Measurements from ENCODE around the gene PDZRN3. TPM values are rescaled to one million over a fixed set of nuclear protein-coding genes. Genes with fewer than 3 reads are reported as not detected.
A peak's percentile ranks its signal among the peaks of the same experiment; 100 is the strongest.

PDZRN3 gene
- polyA plus RNA-seq, 3 donors = 38.0 to 46.5 (median 41.4) TPM

GRCh38 chr3:73419179-73419803, 205.4 kb downstream of the PDZRN3 start:
- DNase-seq (ENCODE audit: extremely low read depth in 1 of 11, low read depth in 9 of 11, low spot score in 4 of 11) = no peak

- no peak for DNase-seq (ENCODE audit: extremely low read depth in 1 of 11, low read depth in 9 of 11, low spot score in 4 of 11)
Measured at GRCh38 chr3:73418681-73419080, 206.1 kb downstream of the PDZRN3 start.

DNA sequence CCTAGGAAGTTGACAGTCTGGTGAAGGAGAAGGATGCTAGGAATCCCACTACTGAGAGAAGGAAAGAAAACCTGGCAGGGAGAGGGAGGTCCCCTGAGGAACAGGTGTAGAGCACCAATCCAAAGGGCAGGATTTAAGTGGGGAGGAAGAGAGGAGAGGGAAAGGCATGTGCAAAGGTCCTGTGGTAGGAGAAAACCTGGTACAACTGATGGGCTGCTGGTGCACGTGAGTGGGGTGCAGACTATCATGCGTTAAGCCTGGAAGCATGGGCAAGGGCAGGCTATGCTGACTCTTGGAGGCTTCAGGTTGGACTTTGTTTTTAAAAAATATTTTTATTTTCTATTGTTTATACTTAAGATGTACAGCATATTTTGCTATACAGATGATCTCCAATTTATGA, 209.6 kb downstream of the PDZRN3 start:
- no peak for DNase-seq (ENCODE audit: extremely low read depth in 1 of 11, low read depth in 9 of 11, low spot score in 4 of 11)

- no peak for DNase-seq (ENCODE audit: extremely low read depth in 1 of 11, low read depth in 9 of 11, low spot score in 4 of 11)
Measured at GRCh38 chr3:73413619-73414018, 211.1 kb downstream of the PDZRN3 start.

GRCh38 chr3:73411993-73412392, 212.7 kb downstream of the PDZRN3 start:
- no peak for DNase-seq (ENCODE audit: extremely low read depth in 1 of 11, low read depth in 9 of 11, low spot score in 4 of 11)

GRCh38 chr3:73411545-73411944, 213.2 kb downstream of the PDZRN3 start:
- no peak for DNase-seq (ENCODE audit: extremely low read depth in 1 of 11, low read depth in 9 of 11, low spot score in 4 of 11)

GRCh38 chr3:73409138-73409763, 215.5 kb downstream of the PDZRN3 start:
- DNase-seq (ENCODE audit: extremely low read depth in 1 of 11, low read depth in 9 of 11, low spot score in 4 of 11) = no peak

- DNase-seq (ENCODE audit: extremely low read depth in 1 of 11, low read depth in 9 of 11, low spot score in 4 of 11) = no peak
Measured at GRCh38 chr3:73408634-73409033, 216.1 kb downstream of the PDZRN3 start.

GRCh38 chr3:73407577-73407976, 217.2 kb downstream of the PDZRN3 start:
- DNase-seq (ENCODE audit: extremely low read depth in 1 of 11, low read depth in 9 of 11, low spot score in 4 of 11) = no peak

- peak in 1 of 11 donors; percentile 40 for DNase-seq (ENCODE audit: extremely low read depth in 1 of 11, low read depth in 9 of 11, low spot score in 4 of 11)
Measured at GRCh38 chr3:73405853-73406252, 218.9 kb downstream of the PDZRN3 start.

- DNase-seq (ENCODE audit: extremely low read depth in 1 of 11, low read depth in 9 of 11, low spot score in 4 of 11) = no peak
Measured at GRCh38 chr3:73405000-73405399, 219.7 kb downstream of the PDZRN3 start.

DNA sequence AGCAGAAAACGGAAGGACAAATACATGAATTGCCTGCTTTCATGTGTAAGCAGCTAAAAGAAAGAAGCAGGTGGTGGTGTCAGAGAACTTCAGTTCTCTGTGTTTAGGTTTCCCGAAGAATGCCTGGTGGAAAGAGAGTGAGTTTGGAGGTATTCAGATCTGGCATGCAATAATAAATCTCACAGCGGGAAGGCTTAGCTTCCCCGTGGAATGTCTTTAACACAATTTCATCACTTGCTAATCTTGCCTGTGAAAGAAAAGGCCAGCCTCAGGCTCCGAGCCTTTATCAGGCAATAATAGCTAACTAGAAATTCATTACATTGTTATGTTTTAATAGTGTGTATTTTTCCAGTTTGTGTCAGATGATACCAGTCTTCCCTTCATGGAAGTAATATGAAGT, 220.3 kb downstream of the PDZRN3 start:
- DNase-seq (ENCODE audit: extremely low read depth in 1 of 11, low read depth in 9 of 11, low spot score in 4 of 11) = no peak

- no peak for DNase-seq (ENCODE audit: extremely low read depth in 1 of 11, low read depth in 9 of 11, low spot score in 4 of 11)
Measured at GRCh38 chr3:73403444-73403843, 221.3 kb downstream of the PDZRN3 start.

- DNase-seq (ENCODE audit: extremely low read depth in 1 of 11, low read depth in 9 of 11, low spot score in 4 of 11) = peak in 9 of 11 donors; percentile 44 to 71 (median 65)
Measured at GRCh38 chr3:73401616-73402279, 223.0 kb downstream of the PDZRN3 start.

DNA sequence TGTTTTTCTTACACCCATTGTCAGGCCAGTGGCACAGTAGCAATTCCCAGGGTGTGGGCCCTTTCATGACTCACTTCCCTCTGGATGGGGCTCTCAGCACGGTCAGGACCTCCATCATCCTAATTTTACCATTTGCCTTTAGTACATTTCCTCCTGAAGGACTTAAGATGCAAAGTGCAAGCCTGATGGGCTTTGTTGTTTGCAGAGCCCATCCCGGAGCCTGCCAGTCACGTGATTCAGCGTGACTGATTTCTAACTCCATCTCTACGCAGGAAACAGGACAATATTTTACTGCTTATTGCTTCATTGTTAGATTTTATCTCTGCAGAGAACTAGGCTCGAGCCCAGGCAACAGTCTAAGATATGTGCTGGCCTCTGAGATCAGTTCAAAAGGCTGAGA, 223.7 kb downstream of the PDZRN3 start:
- DNase-seq (ENCODE audit: extremely low read depth in 1 of 11, low read depth in 9 of 11, low spot score in 4 of 11) = no peak

DNA sequence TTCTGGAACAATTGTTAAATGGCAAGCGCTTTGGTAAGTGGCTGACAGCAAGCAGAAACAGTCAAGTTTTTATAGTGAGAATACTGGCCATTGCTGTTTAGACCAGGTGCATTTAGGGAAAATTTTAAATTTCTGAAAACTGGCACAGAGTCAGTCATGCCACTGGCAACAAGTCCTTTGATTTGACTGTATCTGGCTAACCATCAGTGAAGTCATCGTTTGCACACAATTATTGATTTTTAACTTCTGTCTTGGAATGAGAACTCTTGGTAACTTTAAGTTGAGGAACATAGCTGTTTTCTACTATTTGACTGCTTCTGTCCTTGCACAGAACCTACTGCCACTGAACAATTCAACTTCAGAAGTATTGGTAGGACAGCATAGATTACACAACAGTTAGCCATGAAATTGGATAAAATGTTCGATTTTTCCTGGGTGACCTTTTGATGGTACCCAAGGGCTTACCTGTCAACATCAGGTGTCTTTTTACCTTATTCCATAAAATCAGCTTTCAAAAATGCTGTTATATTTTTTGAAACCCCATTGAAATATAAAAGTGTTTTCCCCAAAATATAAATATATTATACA, 225.0 kb downstream of the PDZRN3 start:
- no peak for DNase-seq (ENCODE audit: extremely low read depth in 1 of 11, low read depth in 9 of 11, low spot score in 4 of 11)

- no peak for DNase-seq (ENCODE audit: extremely low read depth in 1 of 11, low read depth in 9 of 11, low spot score in 4 of 11)
Measured at GRCh38 chr3:73399106-73399505, 225.6 kb downstream of the PDZRN3 start.

DNA sequence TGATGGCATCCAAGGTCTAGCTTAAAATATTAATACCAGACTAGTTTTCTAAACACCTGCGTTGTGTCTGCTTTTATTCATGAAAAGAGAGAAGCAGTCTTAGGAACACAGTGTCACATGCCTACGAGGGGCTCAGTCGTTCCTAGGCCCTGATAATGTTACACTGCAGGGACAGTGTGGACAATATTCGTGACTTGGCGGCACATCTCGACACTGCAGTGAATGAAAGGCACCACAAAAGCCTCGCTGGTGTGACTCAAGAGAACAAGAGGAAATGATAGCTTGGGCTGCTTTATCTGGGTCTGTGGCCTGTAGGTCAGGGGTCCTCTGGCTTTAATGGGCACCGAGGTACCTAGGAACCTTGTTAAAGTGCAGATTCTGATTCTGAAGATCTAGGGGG, 226.7 kb downstream of the PDZRN3 start:
- no peak for DNase-seq (ENCODE audit: extremely low read depth in 1 of 11, low read depth in 9 of 11, low spot score in 4 of 11)

DNA sequence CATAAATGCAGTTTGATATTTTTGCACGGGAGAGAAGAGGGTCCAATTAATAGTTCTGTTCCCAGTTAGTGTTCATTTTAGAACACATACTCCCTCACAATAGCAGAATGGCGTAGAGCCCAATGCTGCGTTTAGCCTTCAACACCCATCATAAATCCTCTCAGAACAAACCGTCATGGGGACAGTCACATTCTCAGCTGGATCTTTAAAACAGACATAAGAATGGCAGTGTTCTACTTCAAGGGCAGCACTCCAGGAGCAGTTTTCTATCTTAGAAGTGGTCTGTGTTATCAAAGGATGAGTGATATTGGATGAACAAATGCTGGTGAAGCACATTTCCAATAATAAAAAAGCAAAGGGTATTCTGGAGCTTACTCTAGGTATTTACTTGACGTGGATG, 230.5 kb downstream of the PDZRN3 start:
- DNase-seq (ENCODE audit: extremely low read depth in 1 of 11, low read depth in 9 of 11, low spot score in 4 of 11) = peak in 1 of 11 donors; percentile 9

DNA sequence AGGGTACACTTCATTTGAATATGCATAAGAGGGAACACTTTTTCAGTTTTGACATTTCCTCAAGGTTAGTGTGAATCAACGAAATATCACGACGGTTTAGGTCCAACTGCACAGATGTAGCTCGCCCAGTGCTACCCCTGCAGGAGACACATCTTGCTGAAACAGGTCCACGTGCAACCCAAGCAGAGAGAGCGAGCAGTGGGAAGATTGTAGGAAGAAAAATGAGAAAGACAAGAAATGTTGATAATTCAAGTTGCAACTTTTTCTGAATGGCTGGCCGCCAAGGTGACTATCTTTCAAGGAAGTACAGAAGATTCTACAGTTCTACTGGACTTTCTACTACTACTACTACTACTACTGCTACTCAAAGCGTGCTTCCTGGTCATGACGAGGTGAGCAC, 231.7 kb downstream of the PDZRN3 start:
- DNase-seq (ENCODE audit: extremely low read depth in 1 of 11, low read depth in 9 of 11, low spot score in 4 of 11) = no peak
